GM21717 (cell line): Measurements from ENCODE around the gene RGSL1.
A peak's percentile ranks its signal among the peaks of the same experiment; 100 is the strongest.

Experiments used
- ATAC-seq: cut with Tn5 transposase; IDR thresholded peaks from one replicate; pipeline ENCODE4 v1.9.1; 2021; ENCODE audit warnings: mild to moderate bottlenecking, moderate library complexity; ENCODE audit not compliant: unreplicated experiment

RGSL1 gene

DNA sequence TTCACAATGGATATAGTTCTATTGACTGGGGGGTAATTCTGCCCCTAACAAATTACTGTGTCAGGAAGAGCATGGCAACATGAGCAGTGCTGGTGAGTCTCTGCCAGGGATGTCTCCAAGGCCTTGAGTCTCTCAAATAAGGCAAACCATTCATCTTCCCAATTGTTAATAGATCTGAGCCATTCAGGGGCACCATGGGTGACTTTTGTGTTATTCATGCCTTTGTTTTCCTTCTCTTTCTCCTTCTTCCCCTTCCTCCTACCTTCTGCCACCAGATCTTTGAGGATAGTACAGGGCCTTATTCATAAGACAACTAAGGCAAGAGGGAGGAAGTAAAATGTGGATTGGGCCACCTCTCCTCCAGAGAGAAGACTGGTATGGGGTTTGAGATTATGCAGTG lies at the start of gene RGSL1:
TSS of gene RGSL1 (plus strand) at position 60 of the 400 bp plus-strand sequence. CDS start at position 80, 20 bp downstream.
- no peak for ATAC-seq

DNA sequence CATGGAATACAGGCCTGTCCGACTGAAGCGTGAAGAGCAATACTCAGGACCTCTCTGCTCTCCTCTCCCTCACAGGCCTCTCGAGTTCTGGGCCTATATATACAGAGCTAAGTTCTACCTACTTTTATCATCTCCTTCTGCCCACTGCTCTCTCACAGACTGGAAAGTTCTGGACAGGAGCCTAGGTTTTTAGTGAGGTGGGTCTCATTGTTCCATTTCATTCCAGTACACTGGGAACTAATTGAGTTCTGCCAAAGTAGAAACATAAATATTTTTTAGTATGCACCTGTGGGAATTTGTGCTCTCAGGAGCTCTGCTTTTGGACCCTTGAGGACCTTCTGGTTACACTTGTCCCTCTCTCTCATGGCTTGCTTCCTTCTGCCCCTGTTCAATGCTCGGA lies 49.4 kb upstream of the RGSL1 start, which contains the start of gene TEDDM1:
TSS of gene TEDDM1 (minus strand) at position 101 of the 400 bp plus-strand sequence. CDS start 182 bp downstream, outside the sequence.
- no peak for ATAC-seq

DNA sequence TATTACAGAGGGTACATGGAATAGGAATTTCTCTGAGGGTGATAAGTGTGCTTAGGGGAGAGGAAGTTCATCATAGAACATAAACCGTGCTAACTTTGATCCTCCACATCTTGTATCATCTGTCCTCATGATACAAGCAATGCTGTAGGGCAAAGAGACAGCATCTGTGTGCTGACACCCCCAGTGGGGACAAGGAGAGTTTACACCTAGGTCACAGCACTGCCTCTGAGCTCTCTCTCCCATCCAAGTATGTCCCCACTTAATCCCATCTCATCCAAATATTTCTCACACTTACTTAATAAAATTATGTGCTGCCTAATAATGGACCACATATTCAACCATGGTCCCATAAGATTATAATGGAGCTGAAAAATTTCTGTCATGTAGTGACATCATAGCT lies 45.2 kb upstream of the RGSL1 start:
- no peak for ATAC-seq

GRCh38 chr1:182405578-182405977 lies 44.4 kb upstream of the RGSL1 start:
- ATAC-seq, result no peak

DNA sequence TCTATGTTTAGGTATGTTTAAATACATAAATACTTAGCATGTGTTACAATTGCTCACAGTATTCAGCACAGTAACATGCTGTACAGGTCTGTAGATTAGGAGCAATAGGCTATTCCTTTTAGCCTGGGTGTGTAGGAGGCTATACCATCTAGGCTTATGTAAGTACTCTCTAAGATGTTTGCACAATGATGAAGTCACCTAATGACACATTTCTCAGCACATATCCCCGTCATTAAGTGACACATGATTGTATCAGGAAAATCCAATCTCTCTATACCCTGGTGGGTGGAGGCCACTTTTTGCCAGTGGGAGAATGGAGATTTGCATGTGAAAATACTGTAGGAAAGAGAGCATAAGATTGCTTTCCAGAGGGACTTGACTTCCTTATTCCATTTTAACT lies 43.9 kb upstream of the RGSL1 start:
- ATAC-seq, result no peak

DNA sequence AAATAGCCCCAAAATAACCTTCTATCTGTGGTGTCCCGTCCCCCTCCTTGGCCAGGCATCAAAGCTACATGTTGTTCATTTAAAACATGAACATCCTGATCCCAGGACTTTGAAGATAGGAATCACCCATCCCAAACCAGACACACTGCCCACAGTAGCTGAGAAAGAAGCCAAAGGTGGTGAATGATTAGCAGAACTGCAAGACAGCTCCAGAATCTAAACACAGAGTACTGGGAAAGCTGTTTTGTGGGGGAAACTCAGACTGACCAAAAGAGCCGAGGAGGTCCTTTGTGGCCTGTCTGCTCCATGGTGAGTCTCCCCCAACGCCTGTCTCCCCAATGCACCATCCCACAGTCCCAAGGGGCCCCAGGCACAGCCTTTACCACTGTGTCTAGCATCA lies 42.2 kb upstream of the RGSL1 start:
- ATAC-seq, result no peak

- no peak for ATAC-seq
Observed at GRCh38 chr1:182408435-182409075, 41.4 kb upstream of the RGSL1 start.

- no peak for ATAC-seq
Observed at GRCh38 chr1:182410138-182410537, 39.8 kb upstream of the RGSL1 start.

DNA sequence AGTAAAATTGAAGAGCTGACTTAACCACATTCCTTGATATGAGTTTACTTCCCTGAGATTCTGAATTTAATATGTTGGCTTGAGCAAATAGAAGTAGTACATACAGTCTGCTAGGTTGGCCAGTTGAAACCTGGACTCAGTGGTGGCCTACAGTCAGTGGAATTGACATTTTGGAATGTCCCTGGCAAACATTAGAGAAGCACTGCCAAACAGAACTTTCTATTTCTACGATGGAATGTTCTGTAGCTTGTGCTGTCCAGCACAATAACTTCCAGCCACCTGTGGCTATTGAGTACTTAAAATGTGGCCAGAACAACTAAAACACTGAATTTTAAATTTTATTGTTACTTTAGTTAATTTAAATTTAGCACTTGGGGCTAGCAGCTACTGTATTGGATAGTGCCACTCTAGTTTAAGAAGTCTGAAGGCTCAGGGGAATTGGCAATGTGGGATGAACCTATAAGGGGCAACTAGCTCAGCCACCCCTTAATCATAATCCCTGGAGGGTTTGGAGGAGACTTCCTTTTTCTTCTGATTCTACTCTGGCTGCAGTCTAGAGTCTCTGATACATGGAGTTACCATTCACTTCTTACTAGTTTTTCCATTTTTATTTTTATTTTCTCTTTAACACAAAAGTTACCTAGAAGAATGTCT lies 39.2 kb upstream of the RGSL1 start:
- no peak for ATAC-seq

DNA sequence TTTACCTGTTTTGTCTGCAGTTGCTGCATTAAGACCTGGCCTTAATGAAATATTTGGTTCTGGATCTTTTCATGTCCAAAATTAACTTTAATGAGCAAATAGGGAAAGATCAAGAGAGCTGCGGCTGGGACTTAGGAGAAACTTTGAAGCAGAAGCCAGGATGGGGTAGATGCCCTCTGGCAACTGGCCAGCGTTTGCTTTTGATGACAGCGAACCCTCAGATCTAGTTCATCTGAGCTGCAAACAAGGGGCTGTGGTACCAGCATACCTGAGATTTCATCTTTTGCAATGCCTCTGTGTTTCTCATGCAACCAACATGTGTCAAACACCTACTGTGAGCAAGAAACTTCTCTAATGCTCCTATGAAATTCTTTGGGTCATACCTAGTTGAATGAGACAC lies 36.5 kb upstream of the RGSL1 start:
- no peak for ATAC-seq

DNA sequence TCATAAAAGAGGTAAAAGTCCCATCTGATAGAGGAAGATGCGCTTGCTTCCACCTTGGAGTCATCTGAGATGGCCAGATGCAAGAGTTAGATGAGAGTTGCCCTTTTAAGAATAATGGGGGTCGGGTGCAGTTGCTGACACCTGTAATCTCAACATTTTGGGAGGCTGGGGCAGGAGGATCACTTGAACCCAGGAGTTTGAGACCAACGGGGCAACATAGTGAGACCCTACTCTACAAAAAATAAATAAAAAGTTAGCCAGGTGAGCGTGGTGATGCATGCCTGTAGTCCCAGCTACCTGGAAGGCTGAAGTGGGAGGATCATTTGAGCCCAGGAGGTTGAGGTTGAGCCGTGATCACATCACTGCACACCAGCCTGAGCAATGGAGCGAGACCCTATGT lies 36.0 kb upstream of the RGSL1 start:
- ATAC-seq, result no peak

DNA sequence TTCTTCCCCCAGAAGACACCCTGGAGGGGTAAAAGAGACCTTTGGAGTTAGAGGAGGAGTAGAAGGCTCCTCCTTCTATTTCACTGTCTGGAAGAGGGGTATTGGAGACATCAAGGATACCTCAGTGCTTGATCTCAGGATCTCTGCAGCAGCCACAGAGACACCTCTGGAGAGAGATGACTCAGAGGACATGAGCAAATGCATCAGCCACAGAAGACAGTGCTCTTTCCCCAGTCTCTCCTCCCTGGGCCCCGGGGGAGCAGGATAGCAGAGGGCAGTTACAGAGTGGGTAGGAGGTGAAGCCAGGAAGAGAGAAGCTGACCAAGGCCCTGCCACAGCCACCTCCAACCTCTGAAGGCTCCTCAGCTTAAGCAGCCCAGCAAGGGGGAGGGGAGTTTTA lies 34.2 kb upstream of the RGSL1 start:
- ATAC-seq, result no peak

DNA sequence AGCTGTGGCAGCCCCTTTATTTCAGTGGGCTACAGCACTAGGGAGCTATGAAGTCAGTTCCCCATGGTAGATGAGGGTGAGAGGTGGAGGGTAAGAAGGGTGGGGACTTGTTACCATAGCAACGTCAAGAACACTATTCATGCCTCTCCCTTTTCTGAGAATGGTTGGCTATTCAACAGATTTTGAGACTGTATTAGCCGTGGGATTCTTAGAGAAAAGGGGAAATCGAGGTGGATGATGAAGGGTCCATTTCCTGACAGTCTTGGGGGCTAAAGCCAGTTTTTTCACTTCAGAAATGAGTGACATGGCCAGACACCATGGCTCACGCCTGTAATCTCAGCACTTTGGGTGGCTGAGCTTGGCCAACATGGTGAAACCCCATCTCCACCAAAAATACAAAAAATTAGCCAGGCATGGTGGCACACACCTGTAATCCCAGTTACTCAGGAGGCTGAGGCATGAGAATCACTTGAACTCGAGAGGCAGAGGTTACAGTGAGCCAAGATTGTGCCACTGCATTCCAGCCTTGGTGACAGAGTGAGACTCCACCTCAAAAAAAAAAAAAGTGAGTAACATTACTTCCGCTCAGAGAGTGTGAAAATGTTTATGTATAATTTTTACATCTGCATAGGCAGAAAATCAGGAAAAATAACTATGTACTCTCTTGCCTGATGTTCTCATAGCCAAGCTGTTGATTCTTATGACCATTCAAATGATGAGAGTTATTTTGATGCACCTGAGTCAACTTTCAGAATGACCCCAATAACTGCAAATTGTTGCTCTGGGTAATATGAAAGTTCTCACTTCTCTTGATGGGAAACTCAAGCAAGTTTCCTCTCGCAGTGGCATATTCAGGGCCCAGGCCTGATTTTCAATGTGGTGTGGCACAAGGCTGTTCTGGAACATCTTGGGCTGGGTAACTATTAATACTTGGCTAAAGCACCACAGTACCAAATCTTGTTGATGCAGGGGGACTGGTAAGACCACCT lies 23.2 kb upstream of the RGSL1 start:
- peak; percentile 73 for ATAC-seq

GRCh38 chr1:182428043-182428442 lies 21.9 kb upstream of the RGSL1 start:
- ATAC-seq, result peak; percentile 34

GRCh38 chr1:182430263-182431068 lies 19.5 kb upstream of the RGSL1 start:
- ATAC-seq, result peak; percentile 33

GRCh38 chr1:182431278-182431677 lies 18.7 kb upstream of the RGSL1 start:
- ATAC-seq, result no peak

DNA sequence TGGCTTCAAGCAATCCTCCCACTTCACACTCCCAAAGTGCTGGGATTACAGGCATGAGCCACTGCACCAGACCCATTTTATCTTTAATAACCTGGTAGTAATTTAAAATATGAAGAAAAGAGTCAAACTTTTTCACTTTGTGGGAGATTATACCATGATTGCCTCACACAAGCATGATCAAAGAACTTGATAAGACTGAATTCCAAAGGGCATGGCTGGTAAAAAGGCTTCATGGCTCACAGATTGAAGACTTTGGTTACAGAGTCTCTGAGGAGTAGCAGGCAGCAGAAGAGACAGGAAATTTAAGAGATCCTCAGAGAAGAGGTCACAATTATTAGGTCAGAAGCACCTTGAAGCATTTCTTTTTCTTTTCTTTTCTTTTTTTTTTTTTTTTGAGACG lies 16.4 kb upstream of the RGSL1 start:
- no peak for ATAC-seq

GRCh38 chr1:182438326-182438725 lies 11.6 kb upstream of the RGSL1 start:
- no peak for ATAC-seq

DNA sequence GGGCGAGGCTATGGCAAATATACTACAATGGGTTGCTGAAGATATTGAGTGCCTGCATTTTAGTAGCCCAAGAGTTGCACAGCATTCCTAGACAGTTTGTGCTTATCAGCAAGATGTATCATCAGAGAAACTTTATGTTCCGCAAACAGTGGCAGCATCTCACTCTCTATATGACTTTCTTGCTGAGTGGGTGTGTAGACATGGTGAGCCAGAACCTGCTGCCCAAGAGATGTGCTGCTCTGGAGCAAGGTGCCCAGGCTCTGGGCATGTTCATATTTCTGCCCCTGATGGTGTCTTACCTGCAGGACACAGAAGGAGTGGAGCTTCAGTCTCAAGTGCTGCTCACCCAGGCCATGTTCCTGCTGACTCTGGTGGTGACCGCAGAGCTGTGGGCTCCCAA lies 8.2 kb upstream of the RGSL1 start:
- no peak for ATAC-seq

DNA sequence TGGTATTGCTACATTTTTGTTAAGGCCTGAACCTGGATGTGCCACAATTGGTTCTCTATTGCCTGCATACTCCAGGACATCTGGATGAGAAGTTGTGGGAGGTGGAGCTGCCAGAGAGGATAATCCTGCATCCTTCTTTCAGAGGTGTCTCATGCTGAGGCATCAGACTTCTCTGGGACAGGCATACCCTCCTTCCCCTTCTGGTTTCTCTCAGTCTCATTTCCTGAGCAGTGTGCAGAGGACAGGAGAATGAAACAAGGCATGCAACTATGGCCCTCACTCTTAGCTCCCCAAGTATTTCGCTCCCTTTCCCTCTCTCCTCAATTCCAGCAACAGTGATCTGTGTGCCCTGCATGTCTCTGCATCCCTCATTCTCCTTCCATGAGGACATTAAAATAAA lies 7.6 kb upstream of the RGSL1 start:
- no peak for ATAC-seq

DNA sequence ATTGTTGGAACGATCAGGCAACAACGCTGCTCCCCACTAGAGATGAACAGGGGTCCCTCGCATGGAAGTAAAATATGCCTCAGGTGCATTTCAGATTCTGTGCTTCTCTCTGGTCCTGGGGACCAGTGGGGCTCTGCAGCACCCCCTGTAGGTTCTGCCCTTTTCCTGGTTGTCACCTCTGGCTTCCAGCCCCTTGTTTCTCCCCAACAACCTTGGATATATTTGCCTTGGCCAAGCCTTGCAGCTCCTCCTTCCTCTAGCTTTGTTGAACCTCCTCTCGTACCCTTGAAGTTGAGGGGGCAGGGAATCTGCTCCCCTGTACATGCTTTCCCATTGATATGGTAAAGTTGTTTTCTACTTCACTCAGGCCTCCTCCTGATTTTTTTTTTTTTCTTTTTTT lies 5.4 kb upstream of the RGSL1 start:
- ATAC-seq, result no peak
